ENCODE data around the gene PSD. TPM values are rescaled to one million over a fixed set of nuclear protein-coding genes. Genes with fewer than 3 reads are reported as not detected.

Gene PSD
- total RNA-seq, 1 experiment from 2014 or later, result 3.4 TPM

DNA sequence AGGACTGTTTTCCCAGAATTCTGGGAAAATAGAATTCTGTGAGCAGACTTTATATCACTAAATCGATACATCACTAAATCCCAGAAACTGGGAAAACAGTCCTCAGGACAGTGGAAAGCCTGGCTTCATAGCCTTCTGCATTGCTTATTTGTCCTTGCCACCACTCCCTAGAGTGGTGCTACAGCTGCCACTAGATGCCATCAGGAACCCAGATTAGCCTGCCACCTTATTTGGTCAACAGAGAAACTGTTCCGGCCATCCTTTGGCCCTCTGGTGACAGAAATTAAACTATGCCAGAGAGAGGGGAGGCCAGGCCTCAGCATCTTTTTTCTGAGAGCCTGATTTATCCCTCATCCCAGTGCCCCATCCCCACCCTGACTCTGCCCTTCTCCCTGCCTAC lies 42.7 kb downstream of the PSD start:
- Histone ChIP-seq H3K9me3 (ENCODE audit: control insufficient read depth, low read depth, low read length) (no peaks in the 10 kb centered on the region), H4K8ac (replicated peaks; ENCODE audit: insufficient read length, low read depth, low read length) (no peak overlapping the region), H3K27me3 (ENCODE audit: insufficient read depth, low read length) (no peaks in the 10 kb centered on the region), H2BK12ac (ENCODE audit: insufficient read length, low read depth, low read length) (no peak overlapping the region), H3K23me2 (ENCODE audit: insufficient read length, low read depth, low read length, poor library complexity, severe bottlenecking) (no peaks in the 10 kb centered on the region), H3K4me2 (ENCODE audit: insufficient read depth, insufficient read length, low read length) (no peak overlapping the region), H3K4me1 (ENCODE audit: insufficient read depth, low read length) (no peaks in the 10 kb centered on the region), H2AK5ac (ENCODE audit: insufficient read length, low read length) (no peak overlapping the region), H2BK20ac (ENCODE audit: low read depth, low read length, poor library complexity, severe bottlenecking) (no peak overlapping the region), H3K79me1 (ENCODE audit: insufficient read depth, low read depth, low read length, poor library complexity, severe bottlenecking) (no peaks in the 10 kb centered on the region), H3K79me2 (ENCODE audit: insufficient read depth, low read length) (no peaks in the 10 kb centered on the region), H4K91ac (ENCODE audit: insufficient read length, low read depth, low read length) (no peak overlapping the region), H2BK15ac (ENCODE audit: low read depth, low read length) (no peak overlapping the region), H2BK5ac (ENCODE audit: insufficient read length, low read length) (no peak overlapping the region), H3K14ac (ENCODE audit: insufficient read depth, low read length) (no peak overlapping the region), H3T11ph (ENCODE audit: low read length) (no peak overlapping the region), H3K18ac (ENCODE audit: insufficient read length, low read depth, low read length) (no peak overlapping the region), H3K27ac (ENCODE audit: insufficient read length, low read depth, low read length) (no peak overlapping the region), H3K23ac (ENCODE audit: insufficient read length, low read depth, low read length) (no peak overlapping the region), H2BK120ac (ENCODE audit: low read depth, low read length, poor library complexity, severe bottlenecking) (no peak overlapping the region), H3K4ac (ENCODE audit: low read depth, low read length) (no peak overlapping the region), H4K20me1 (ENCODE audit: control insufficient read depth, insufficient read depth, insufficient read length) (no peaks in the 10 kb centered on the region), H4K5ac (ENCODE audit: insufficient read length, low read depth, low read length) (no peak overlapping the region), H3K56ac (ENCODE audit: insufficient read length, low read depth, low read length) (no peak overlapping the region), H2AFZ (ENCODE audit: low read length) (no peak overlapping the region), H3K9ac (ENCODE audit: extremely low read depth, insufficient read length, low read length) (no peak overlapping the region)
- no peak for DNase-seq
- H3K4me3 Mint-ChIP-seq, result no peak overlapping the region; a peak in 1 of 5 replicates
- 0 out of 5 replicates have a peak, but pooled peaks cover 0 to 4% of the 10 kb centered on the region in 2 experiments for H3K9me3 Mint-ChIP-seq
- TF ChIP-seq, protein P1, sequence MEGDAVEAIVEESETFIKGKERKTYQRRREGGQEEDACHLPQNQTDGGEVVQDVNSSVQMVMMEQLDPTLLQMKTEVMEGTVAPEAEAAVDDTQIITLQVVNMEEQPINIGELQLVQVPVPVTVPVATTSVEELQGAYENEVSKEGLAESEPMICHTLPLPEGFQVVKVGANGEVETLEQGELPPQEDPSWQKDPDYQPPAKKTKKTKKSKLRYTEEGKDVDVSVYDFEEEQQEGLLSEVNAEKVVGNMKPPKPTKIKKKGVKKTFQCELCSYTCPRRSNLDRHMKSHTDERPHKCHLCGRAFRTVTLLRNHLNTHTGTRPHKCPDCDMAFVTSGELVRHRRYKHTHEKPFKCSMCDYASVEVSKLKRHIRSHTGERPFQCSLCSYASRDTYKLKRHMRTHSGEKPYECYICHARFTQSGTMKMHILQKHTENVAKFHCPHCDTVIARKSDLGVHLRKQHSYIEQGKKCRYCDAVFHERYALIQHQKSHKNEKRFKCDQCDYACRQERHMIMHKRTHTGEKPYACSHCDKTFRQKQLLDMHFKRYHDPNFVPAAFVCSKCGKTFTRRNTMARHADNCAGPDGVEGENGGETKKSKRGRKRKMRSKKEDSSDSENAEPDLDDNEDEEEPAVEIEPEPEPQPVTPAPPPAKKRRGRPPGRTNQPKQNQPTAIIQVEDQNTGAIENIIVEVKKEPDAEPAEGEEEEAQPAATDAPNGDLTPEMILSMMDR (conservative IDR thresholded peaks at IDR 0.05), result no peak
- H3K36me3 Mint-ChIP-seq (ENCODE audit: insufficient read depth in 1 of 3, low read depth in 3 of 3), result peaks cover 17 to 54% (median 31%) of the 10 kb centered on the region in 3 experiments
- no peaks in the 10 kb centered on the region for H3K27me3 Mint-ChIP-seq (ENCODE audit: low read depth)
- H3K27ac Mint-ChIP-seq, result no peak overlapping the region; a peak in 1 of 7 replicates
- no peaks in the 10 kb centered on the region for H3K4me1 Mint-ChIP-seq
- no CpG with 5 or more reads among the region's 2 CpGs for WGBS (ENCODE audit: extremely low coverage, insufficient read length, low lambda C conversion rate)

Data from H9 (cell line).